CD14-positive monocyte (primary cell): ENCODE measurements around the gene SH3GL3. TPM values are rescaled to one million over a fixed set of nuclear protein-coding genes. Genes with fewer than 3 reads are reported as not detected.

ENCODE experiments used
- DNase-seq, 3 donors: peaks; one replicate each; pipeline ENCODE4 v3.0.0-alpha.2; 2011 to 2022
- H2AFZ ChIP-seq: 2 replicates; pipeline ENCODE4 v1.6.0; 2012; ENCODE audit warnings: mild to moderate bottlenecking, low read depth, low read length, inconsistent platforms; ENCODE audit not compliant: insufficient read depth, poor library complexity, severe bottlenecking
- H3K27ac ChIP-seq, 2 donors: 1 replicate in 1 of 2; 2 replicates in 1 of 2; pipeline ENCODE4 v1.5.1; 2012 to 2013; ENCODE audit warnings: low read length in 2 of 2, control low read depth in 1 of 2, inconsistent platforms in 1 of 2, low read depth in 1 of 2, mild to moderate bottlenecking in 1 of 2
- H3K27me3 ChIP-seq, 2 donors: one replicate each; pipeline versions ENCODE4 v1.6.0 to v1.6.1; 2011 to 2013; ENCODE audit warnings: low read length in 2 of 2; ENCODE audit not compliant: control insufficient read depth in 2 of 2, insufficient read depth in 2 of 2
- H3K36me3 ChIP-seq, 2 donors: replicated peaks in 1 of 2; 1 replicate in 1 of 2; 2 replicates in 1 of 2; pipeline versions ENCODE4 v1.5.1 to v1.6.1; 2012 to 2013; ENCODE audit warnings: low read length in 2 of 2, control low read depth in 1 of 2, inconsistent platforms in 1 of 2, mild to moderate bottlenecking in 1 of 2; ENCODE audit not compliant: insufficient read depth in 2 of 2, control insufficient read depth in 1 of 2
- H3K4me1 ChIP-seq, 2 donors: 1 replicate in 1 of 2; 2 replicates in 1 of 2; pipeline versions ENCODE4 v1.5.1 to v1.6.1; 2012 to 2013; ENCODE audit warnings: low read length in 2 of 2, control low read depth in 1 of 2, inconsistent platforms in 1 of 2, mild to moderate bottlenecking in 1 of 2, moderate library complexity in 1 of 2; ENCODE audit not compliant: insufficient read depth in 2 of 2, control insufficient read depth in 1 of 2
- H3K4me2 ChIP-seq: replicated peaks from 2 replicates; pipeline ENCODE3; 2012; ENCODE audit warnings: low read length, moderate library complexity, mild to moderate bottlenecking; ENCODE audit not compliant: poor library complexity, severe bottlenecking; ENCODE audit errors: extremely low read depth
- H3K4me3 ChIP-seq, 3 experiments: fragments of 200-600 bp in 1 of 3; sonication (generic) in 1 of 3; replicated peaks in 1 of 3; 1 replicate in 2 of 3; 2 replicates in 1 of 3; pipeline ENCODE4 v1.5.1; 2011 to 2013; ENCODE audit warnings: low read length in 3 of 3, mild to moderate bottlenecking in 3 of 3, control low read depth in 2 of 3, low read depth in 2 of 3, inconsistent platforms in 1 of 3, moderate library complexity in 1 of 3
- H3K79me2 ChIP-seq: 2 replicates; pipeline ENCODE4 v1.6.0; 2012; ENCODE audit warnings: mild to moderate bottlenecking, control low read depth, inconsistent platforms, low read length, moderate library complexity; ENCODE audit not compliant: insufficient read depth
- H3K9ac ChIP-seq: 2 replicates; pipeline ENCODE4 v1.6.0; 2017; ENCODE audit warnings: low read length, mild to moderate bottlenecking; ENCODE audit not compliant: insufficient read depth, poor library complexity, severe bottlenecking
- H3K9me3 ChIP-seq, 2 donors: replicated peaks in 1 of 2; 1 replicate in 1 of 2; 2 replicates in 1 of 2; pipeline versions ENCODE4 v1.5.1 to v1.6.1; 2012 to 2013; ENCODE audit warnings: low read length in 2 of 2, control low read depth in 1 of 2; ENCODE audit not compliant: control insufficient read depth in 1 of 2, insufficient read depth in 1 of 2
- H4K20me1 ChIP-seq: 2 replicates; pipeline ENCODE4 v1.6.0; 2012; ENCODE audit warnings: mild to moderate bottlenecking, low read length, control low read depth, moderate library complexity; ENCODE audit not compliant: insufficient read depth
- H3K27ac Mint-ChIP-seq, 7 donors: one replicate each; pipeline ENCODE4 v1.8.0; 2020; ENCODE audit warnings: mild to moderate bottlenecking in 7 of 7, mixed read lengths in 7 of 7, moderate library complexity in 6 of 7, inconsistent platforms in 2 of 7
- H3K27me3 Mint-ChIP-seq, 3 donors: one replicate each; pipeline ENCODE4 v1.8.0; 2021 to 2022; ENCODE audit warnings: low read depth in 3 of 3, mild to moderate bottlenecking in 3 of 3, mixed read lengths in 3 of 3, moderate library complexity in 3 of 3, inconsistent platforms in 1 of 3
- H3K36me3 Mint-ChIP-seq, 2 donors: one replicate each; pipeline ENCODE4 v1.8.0; 2020; ENCODE audit warnings: mixed read lengths in 2 of 2, inconsistent platforms in 1 of 2, mild to moderate bottlenecking in 1 of 2
- H3K4me1 Mint-ChIP-seq: one replicate; pipeline ENCODE4 v1.8.0; 2020; ENCODE audit warnings: mild to moderate bottlenecking, mixed read lengths
- H3K4me3 Mint-ChIP-seq, 2 donors: one replicate each; pipeline ENCODE4 v1.8.0; 2020; ENCODE audit warnings: mild to moderate bottlenecking in 2 of 2, mixed read lengths in 2 of 2, moderate library complexity in 1 of 2
- H3K9me3 Mint-ChIP-seq, 7 donors: one replicate each; pipeline ENCODE4 v1.8.0; 2020 to 2022; ENCODE audit warnings: mixed read lengths in 7 of 7, mild to moderate bottlenecking in 6 of 7, moderate library complexity in 6 of 7, inconsistent platforms in 2 of 7
- WGBS: methylation state at CpG from one replicate; pipeline ENCODE4 v1.1.5; 2013; ENCODE audit warnings: missing lambda C conversion rate; ENCODE audit not compliant: insufficient coverage; 5-methylcytosine and 5-hydroxymethylcytosine counted together
- intact Hi-C, 2 donors: fragments of 100-400 bp; cut with micrococcal nuclease; formaldehyde crosslinking; loops; one replicate each; pipeline versions ENCODE4 v1.15.0 to v1.15.1; 2023
- polyA plus RNA-seq, 3 donors: library from polyadenylated mRNA; depleted of rRNA in 1 of 3; unstranded in 2 of 3; stranded (reverse) in 1 of 3; fragments of 300-500 nt in 2 of 3; fragments of >200 nt in 1 of 3; fragmentation: Illumina TruSeq in 2 of 3; gene quantifications; 1 replicate in 2 of 3; 2 replicates in 1 of 3; pipeline ENCODE4 v1.2.3, GENCODE V29; 2012 to 2021
- TF ChIP-seq, protein P1 (sequence below): fragments of 200-600 bp; IDR thresholded peaks from one replicate; pipeline ENCODE4 v1.8.0; 2022; ENCODE audit warnings: antibody characterized with exemption, mild to moderate bottlenecking

The SH3GL3 gene
- polyA plus RNA-seq, 3 donors = not detected

GRCh38 chr15:83561661-83562060 is 114.5 kb downstream of the SH3GL3 start:
- Histone ChIP-seq H2AFZ (no peak overlapping the region), H3K27ac (no peak overlapping the region), H3K9ac (no peak overlapping the region), H3K79me2 (no peaks in the 10 kb centered on the region), H3K9me3 (no peaks in the 10 kb centered on the region), H3K27me3 (no peaks in the 10 kb centered on the region), H3K4me2 (no peak overlapping the region), H3K36me3 (no peaks in the 10 kb centered on the region), H4K20me1 (no peaks in the 10 kb centered on the region), H3K4me3 (no peak overlapping the region), H3K4me1 (no peaks in the 10 kb centered on the region)
- intact Hi-C loops = no loop called here
- no peak overlapping the region for H3K4me3 Mint-ChIP-seq
- no peaks in the 10 kb centered on the region for H3K36me3 Mint-ChIP-seq
- no peaks in the 10 kb centered on the region for H3K4me1 Mint-ChIP-seq
- no peaks in the 10 kb centered on the region for H3K9me3 Mint-ChIP-seq
- H3K27me3 Mint-ChIP-seq = peaks cover 2 to 7% (median 2%) of the 10 kb centered on the region in 3 donors
- H3K27ac Mint-ChIP-seq = no peak overlapping the region
- no peak for DNase-seq
- TF ChIP-seq, protein P1, sequence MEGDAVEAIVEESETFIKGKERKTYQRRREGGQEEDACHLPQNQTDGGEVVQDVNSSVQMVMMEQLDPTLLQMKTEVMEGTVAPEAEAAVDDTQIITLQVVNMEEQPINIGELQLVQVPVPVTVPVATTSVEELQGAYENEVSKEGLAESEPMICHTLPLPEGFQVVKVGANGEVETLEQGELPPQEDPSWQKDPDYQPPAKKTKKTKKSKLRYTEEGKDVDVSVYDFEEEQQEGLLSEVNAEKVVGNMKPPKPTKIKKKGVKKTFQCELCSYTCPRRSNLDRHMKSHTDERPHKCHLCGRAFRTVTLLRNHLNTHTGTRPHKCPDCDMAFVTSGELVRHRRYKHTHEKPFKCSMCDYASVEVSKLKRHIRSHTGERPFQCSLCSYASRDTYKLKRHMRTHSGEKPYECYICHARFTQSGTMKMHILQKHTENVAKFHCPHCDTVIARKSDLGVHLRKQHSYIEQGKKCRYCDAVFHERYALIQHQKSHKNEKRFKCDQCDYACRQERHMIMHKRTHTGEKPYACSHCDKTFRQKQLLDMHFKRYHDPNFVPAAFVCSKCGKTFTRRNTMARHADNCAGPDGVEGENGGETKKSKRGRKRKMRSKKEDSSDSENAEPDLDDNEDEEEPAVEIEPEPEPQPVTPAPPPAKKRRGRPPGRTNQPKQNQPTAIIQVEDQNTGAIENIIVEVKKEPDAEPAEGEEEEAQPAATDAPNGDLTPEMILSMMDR = no peak

DNA sequence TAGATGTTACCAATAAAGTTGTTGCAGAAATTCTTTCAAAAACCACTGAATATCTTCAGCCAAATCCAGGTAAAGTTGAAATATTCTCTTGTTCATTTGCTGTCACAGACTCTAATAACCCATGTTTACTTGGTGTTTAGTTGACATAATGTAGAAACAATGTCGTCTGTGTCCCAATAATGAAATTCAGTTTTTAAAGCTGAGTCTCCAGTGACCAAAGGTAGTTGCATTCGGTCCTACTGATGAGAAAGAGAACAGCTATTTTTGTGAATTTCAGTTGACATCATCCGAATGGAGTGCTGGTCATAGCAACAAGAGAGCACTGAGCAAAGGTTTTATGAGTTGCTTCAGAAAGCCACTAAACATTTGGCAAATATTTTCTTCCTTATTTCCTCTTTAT is 118.0 kb downstream of the SH3GL3 start:
- no peaks in the 10 kb centered on the region for H3K9me3 ChIP-seq
- no peak overlapping the region for H3K27ac Mint-ChIP-seq

More for the DNA sequence above, 118.0 kb downstream of the SH3GL3 start:
- no peaks in the 10 kb centered on the region for H3K36me3 ChIP-seq
- H3K4me2 ChIP-seq = no peak overlapping the region
- Mint-ChIP-seq H3K36me3 (no peaks in the 10 kb centered on the region), H3K4me3 (no peak overlapping the region), H3K9me3 (no peaks in the 10 kb centered on the region), H3K27me3 (peaks cover 2 to 3% (median 2%) of the 10 kb centered on the region in 3 donors), H3K4me1 (no peaks in the 10 kb centered on the region)
- H2AFZ ChIP-seq = no peak overlapping the region
- 100% methylated on average over 2 of the region's 3 CpGs for WGBS
- H3K79me2 ChIP-seq = no peaks in the 10 kb centered on the region
- no peak overlapping the region for H3K4me3 ChIP-seq
- H3K27me3 ChIP-seq = no peaks in the 10 kb centered on the region
- no peaks in the 10 kb centered on the region for H4K20me1 ChIP-seq
- H3K4me1 ChIP-seq = no peaks in the 10 kb centered on the region
- TF ChIP-seq, protein P1 = no peak
- no peak for DNase-seq
- H3K9ac ChIP-seq = no peak overlapping the region
- intact Hi-C loops = no loop called here
- H3K27ac ChIP-seq = no peak overlapping the region
